ENCODE data around the gene CNTN1.

- no peak for TF ChIP-seq CTCF (IDR thresholded peaks at IDR 0.05)
- no peak for TF ChIP-seq POLR2A (IDR thresholded peaks at IDR 0.05)
Observed at GRCh38 chr12:41023836-41024235, 331.6 kb downstream of the CNTN1 start.
